CD4-positive, alpha-beta T cell treated with Interleukin-17A for 4 hours (primary cell): Measurements from ENCODE around the gene GPATCH1.
A peak's percentile ranks its signal among the peaks of the same experiment; 100 is the strongest.
"Not testable (repeated sequence)": the region's sequence is repeated elsewhere in the genome, so short reads cannot be mapped to it uniquely, and the experiment has no call there.

Experiments used
- DNase-seq: peaks from one replicate; pipeline ENCODE4 v3.0.0-alpha.2; 2020; ENCODE audit warnings: mixed read lengths

Gene GPATCH1

GRCh38 chr19:33124207-33125098 is 43.5 kb downstream of the GPATCH1 start:
- DNase-seq, result no peak

GRCh38 chr19:33125929-33126388 is 45.0 kb downstream of the GPATCH1 start:
- peak; percentile 68 for DNase-seq

DNA sequence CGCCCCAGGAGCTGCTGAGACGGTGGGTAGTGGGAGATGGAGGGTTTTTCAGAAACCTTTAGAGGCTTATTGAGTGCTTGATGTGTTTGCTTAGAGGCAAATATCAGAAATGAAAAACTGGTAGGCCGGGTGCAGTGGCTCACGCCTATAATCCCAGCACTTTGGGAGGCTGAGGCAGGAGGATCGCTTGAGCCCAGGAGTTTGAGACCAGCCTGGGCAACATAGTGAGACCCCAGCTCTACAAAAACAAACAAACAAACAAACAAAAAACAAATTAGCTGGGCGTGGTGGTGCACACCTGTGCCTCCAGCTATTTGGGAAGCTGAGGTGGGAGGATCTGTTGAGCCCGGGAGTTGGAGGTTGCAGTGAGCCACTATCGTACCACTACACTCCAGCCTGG is 45.7 kb downstream of the GPATCH1 start:
- not testable (repeated sequence) for DNase-seq

GRCh38 chr19:33129901-33130300 is 48.9 kb downstream of the GPATCH1 start:
- no peak for DNase-seq

- DNase-seq, result no peak
These were observed 49.5 kb downstream of the GPATCH1 start for GRCh38 chr19:33130433-33130832.

DNA sequence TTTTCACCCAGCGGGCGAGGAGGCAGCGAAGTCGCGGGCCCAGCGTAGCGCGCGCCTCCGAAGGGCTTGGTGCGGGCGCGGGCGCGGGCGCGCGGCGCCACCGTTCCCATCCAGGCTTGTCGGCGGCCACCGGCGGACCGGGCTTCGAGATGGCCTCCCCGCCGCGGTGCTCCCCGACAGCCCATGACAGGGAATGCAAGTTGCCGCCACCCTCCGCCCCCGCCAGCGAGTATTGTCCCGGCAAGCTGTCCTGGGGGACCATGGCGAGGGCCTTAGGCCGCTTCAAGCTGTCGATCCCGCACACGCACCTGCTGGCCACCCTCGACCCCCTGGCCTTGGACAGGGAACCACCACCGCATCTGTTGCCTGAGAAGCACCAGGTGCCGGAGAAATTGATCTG is 51.0 kb downstream of the GPATCH1 start, which contains the start of gene WDR88:
WDR88 (plus strand) TSS at position 94 of the 400 bp plus-strand sequence; CDS start at position 150, 56 bp downstream.
- DNase-seq, result no peak

GRCh38 chr19:33132425-33132824 is 51.4 kb downstream of the GPATCH1 start:
- DNase-seq, result no peak

DNA sequence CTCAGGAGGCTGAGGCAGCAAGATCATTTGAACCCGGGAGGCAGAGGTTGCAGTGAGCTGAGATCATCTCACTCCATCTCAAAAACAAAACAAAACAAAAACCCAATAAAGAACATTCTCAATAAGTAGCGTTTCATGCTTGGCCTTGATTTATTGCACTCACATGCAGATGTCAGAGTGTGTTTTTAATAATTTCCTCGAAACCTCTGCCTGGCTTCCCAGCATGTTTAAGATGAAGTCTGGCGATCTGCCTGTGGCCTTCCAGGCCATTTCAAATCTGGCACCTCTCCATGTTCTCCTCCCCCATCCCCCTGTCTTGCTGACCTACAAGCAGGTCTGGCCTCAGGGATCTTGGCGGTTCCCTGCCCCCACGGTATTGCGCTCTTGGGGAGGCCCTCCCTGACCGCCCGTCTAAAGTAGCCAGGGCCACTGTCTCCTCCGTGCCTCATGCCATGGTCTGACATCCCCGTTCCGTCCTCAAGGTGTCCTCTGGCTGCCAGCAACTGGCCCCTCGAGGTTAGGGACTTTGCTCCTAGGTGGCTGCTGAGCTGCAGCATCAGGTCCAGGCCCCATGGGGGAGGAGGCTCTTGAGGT is 52.6 kb downstream of the GPATCH1 start:
- DNase-seq, result no peak

GRCh38 chr19:33134571-33135041 is 53.6 kb downstream of the GPATCH1 start:
- peak; percentile 68 for DNase-seq

- DNase-seq, result no peak
These were observed 58.2 kb downstream of the GPATCH1 start for GRCh38 chr19:33139165-33139564.

GRCh38 chr19:33143897-33144405 is 63.0 kb downstream of the GPATCH1 start:
- peak; percentile 70 for DNase-seq

GRCh38 chr19:33146209-33146608 is 65.2 kb downstream of the GPATCH1 start:
- no peak for DNase-seq

- DNase-seq, result no peak
These were observed 66.6 kb downstream of the GPATCH1 start for GRCh38 chr19:33147538-33147937.

GRCh38 chr19:33150852-33151518 is 70.0 kb downstream of the GPATCH1 start:
- no peak for DNase-seq

DNA sequence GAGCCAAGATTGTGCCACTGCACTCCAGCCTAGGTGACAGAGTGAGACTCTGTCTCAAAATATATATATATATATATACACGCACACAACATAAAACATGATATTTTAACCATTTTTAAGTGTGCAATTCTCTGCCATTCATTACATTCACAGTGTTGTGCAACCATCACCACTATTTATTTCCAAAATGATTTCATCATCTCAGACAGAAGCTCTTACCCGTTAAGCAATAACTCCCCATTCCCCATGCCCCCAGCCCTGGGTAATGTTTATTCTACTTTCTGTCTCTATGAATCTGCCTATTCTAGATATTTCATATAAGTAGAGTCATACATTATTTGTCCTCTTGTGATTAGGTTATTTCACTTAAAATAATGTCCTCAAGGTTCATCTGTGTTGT is 71.2 kb downstream of the GPATCH1 start:
- DNase-seq, result no peak

DNA sequence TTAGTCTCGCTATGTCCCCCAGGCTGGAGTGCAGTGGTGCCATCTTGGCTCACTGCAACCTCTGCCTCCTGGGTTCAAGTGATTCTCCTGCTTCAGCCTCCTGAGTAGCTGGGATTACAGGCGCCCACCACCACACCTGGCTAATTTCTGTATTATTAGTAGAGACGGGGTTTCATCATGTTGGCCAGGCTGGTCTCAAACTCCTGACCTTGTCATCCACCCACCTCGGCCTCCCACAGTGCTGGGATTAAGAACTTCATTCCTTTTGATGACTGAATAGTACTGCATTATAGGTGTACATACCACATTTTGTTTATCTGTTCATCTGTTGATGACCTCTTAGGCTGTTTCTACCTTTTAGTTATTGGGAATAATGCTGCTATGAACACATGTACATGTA is 71.6 kb downstream of the GPATCH1 start:
- not testable (repeated sequence) for DNase-seq

GRCh38 chr19:33154313-33154712 is 73.3 kb downstream of the GPATCH1 start:
- not testable (repeated sequence) for DNase-seq

DNA sequence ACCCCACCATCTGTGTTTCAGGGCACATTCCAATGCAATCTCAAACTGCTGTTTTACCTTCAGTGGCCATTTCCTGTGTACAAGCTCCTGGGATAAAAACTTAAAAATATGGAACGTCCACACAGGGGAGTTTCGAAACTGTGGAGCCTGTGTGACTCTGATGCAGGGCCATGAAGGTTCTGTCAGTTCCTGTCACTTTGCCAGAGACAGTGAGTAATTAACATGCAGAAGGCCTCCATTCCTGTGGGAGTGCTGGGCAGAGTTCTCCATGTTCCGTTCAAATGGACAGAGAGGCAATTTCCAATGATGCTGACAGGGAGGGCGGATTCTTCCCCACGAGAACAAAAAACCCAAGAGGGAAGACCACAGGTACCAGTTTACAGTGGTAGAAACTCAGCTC is 75.4 kb downstream of the GPATCH1 start:
- DNase-seq, result no peak

DNA sequence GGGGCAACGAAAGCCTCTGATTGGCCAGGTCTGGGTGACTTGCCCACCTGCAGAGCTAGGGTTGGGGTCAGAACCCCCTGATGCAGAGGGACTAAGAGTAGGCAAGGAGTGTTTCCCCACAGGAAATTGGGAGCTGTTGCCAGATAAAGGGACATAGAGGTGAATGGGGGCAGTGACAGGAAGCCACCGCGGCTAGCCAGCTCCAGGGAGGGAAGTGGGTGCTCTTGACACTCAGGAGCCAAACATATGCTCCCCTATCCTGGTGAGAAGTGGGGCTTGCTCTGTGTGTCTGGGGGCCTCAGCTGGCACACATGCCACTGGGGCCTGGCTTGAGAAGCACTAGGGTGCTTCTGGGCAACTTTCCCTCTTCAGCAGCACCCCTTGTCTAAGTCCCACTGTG is 76.9 kb downstream of the GPATCH1 start:
- DNase-seq, result no peak

GRCh38 chr19:33158365-33158764 is 77.4 kb downstream of the GPATCH1 start:
- no peak for DNase-seq

GRCh38 chr19:33159149-33159548 is 78.2 kb downstream of the GPATCH1 start:
- no peak for DNase-seq

DNA sequence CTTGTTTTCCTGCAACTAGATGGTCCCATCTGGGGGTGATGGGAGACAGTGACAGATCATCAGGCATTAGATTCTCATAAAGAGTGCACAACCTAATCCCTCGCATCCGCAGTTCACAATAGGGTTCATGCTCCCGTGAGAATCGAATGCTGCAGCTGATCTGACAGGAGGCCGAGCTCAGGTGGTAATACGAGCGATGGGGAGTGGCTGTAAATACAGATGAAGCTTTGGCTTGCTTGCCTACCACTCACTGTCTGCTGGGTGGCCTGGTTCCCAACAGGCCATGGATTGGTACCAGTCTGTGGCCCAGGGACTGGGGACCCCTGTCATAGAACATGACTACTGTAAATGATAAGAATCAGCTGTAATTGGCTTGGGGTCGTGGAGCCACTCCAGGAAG is 78.9 kb downstream of the GPATCH1 start:
- DNase-seq, result no peak

GRCh38 chr19:33161201-33161600 is 80.2 kb downstream of the GPATCH1 start:
- no peak for DNase-seq
